PC-9 (cell line): ENCODE results near the gene B2M. TPM values are rescaled to one million over a fixed set of nuclear protein-coding genes. Genes with fewer than 3 reads are reported as not detected.

Source experiments
- BruUV-seq: library from RNA; stranded (reverse); fragments of 400-500 nt; replicated peaks from 2 replicates; lab custom pipeline; 2021; lab: Mats Ljungman, UMichigan
- CTCF ChIA-PET: fragments of 300-600 bp; sonication (Branson Sonifier 250); formaldehyde crosslinking; loops from one replicate; lab custom pipeline; 2022; ENCODE audit warnings: antibody characterized with exemption; lab: Charles Lee
- POLR2A ChIA-PET: fragments of 300-600 bp; sonication (Branson Sonifier 250); formaldehyde crosslinking; loops from one replicate; lab custom pipeline; 2022; ENCODE audit warnings: antibody characterized with exemption; ENCODE audit not compliant: unreplicated experiment; lab: Charles Lee
- DNase-seq, 2 experiments: peaks; one replicate each; pipeline versions ENCODE4 v3.0.0 to v3.0.0-alpha.2; 2015 to 2022; ENCODE audit warnings: mixed read lengths in 1 of 2
- H2AFZ ChIP-seq: fragments of 200-600 bp; sonication (generic); 2 replicates; pipeline ENCODE4 v1.8.1; 2017; ENCODE audit warnings: antibody characterized with exemption
- H3F3A ChIP-seq: fragments of 200-600 bp; sonication (generic); 2 replicates; pipeline ENCODE4 v1.8.1; 2017; ENCODE audit warnings: antibody characterized with exemption, mild to moderate bottlenecking, low read depth; ENCODE audit not compliant: insufficient read depth
- H3K27ac ChIP-seq: fragments of 200-600 bp; sonication (generic); 2 replicates; pipeline ENCODE4 v1.6.1; 2016; ENCODE audit warnings: mixed run types
- H3K27me3 ChIP-seq: fragments of 200-600 bp; sonication (generic); 2 replicates; pipeline ENCODE4 v1.6.1; 2016; ENCODE audit warnings: low read depth, mixed run types; ENCODE audit not compliant: insufficient read depth
- H3K36me3 ChIP-seq: fragments of 200-600 bp; sonication (generic); 2 replicates; pipeline ENCODE4 v1.6.1; 2016; ENCODE audit warnings: low read depth, mixed run types
- H3K4me1 ChIP-seq: fragments of 200-600 bp; sonication (generic); replicated peaks from 2 replicates; pipeline ENCODE4 v1.6.1; 2016; ENCODE audit warnings: mixed run types; ENCODE audit not compliant: insufficient read depth
- H3K4me2 ChIP-seq: fragments of 200-600 bp; sonication (generic); 2 replicates; pipeline ENCODE4 v1.6.1; 2017; ENCODE audit warnings: mixed run types
- H3K4me3 ChIP-seq: fragments of 200-600 bp; sonication (generic); 2 replicates; pipeline ENCODE4 v1.6.1; 2016; ENCODE audit warnings: mixed run types
- H3K79me2 ChIP-seq: fragments of 200-600 bp; sonication (generic); 2 replicates; pipeline ENCODE4 v1.6.1; 2017; ENCODE audit warnings: low read depth, mixed run types
- H3K9me2 ChIP-seq: fragments of 200-600 bp; sonication (generic); 2 replicates; pipeline ENCODE4 v1.8.1; 2017; ENCODE audit warnings: mild to moderate bottlenecking; ENCODE audit not compliant: insufficient read depth
- H3K9me3 ChIP-seq: fragments of 200-600 bp; sonication (generic); 2 replicates; pipeline ENCODE4 v1.8.1; 2016; ENCODE audit warnings: low read depth; ENCODE audit not compliant: insufficient read depth
- H4K20me1 ChIP-seq: fragments of 200-600 bp; sonication (generic); 2 replicates; pipeline ENCODE4 v1.8.1; 2017; ENCODE audit not compliant: insufficient read depth
- EZH2 ChIP-seq: fragments of 200-600 bp; sonication (generic); IDR thresholded peaks from 2 replicates; pipeline ENCODE4 v1.8.0; 2017; ENCODE audit warnings: antibody characterized with exemption, low read depth
- intact Hi-C: fragments of 100-400 bp; cut with micrococcal nuclease; formaldehyde crosslinking; loops from one replicate; pipeline ENCODE4 v1.10.0; 2022; ENCODE audit not compliant: unreplicated experiment
- total RNA-seq: library from RNA; stranded (reverse); gene quantifications from 2 replicates; pipeline ENCODE4 v1.2.3, GENCODE V29; 2021
- TF ChIP-seq, protein P1 (sequence below): fragments of 200-600 bp; sonication (generic); conservative IDR thresholded peaks from 2 replicates; pipeline ENCODE4 v1.6.1; 2017; ENCODE audit warnings: mixed run types, antibody characterized with exemption, mild to moderate bottlenecking, moderate library complexity

B2M gene
- total RNA-seq, 1 experiment from 2014 or later, result 685 TPM

GRCh38 chr15:44722011-44722410 lies 10.7 kb downstream of the B2M start:
- Histone ChIP-seq H3K4me1 (peaks cover 11% of the 10 kb centered on the region), H3K4me2 (no peak overlapping the region), H3K4me3 (no peak overlapping the region), H3F3A (peaks cover 16% of the 10 kb centered on the region), H4K20me1 (no peaks in the 10 kb centered on the region), H3K9me3 (no peaks in the 10 kb centered on the region), H3K36me3 (peaks cover 3% of the 10 kb centered on the region; the same call in 1 of the 2 replicates), H3K79me2 (no peaks in the 10 kb centered on the region), H3K27ac (no peak overlapping the region), H3K27me3 (no peaks in the 10 kb centered on the region), H2AFZ (no peak overlapping the region), H3K9me2 (no peaks in the 10 kb centered on the region)
- no TSS peak for BruUV-seq
- intact Hi-C loops, result no loop called here
- CTCF ChIA-PET, result no interaction called here
- DNase-seq, result no peak
- POLR2A ChIA-PET, result no interaction called here
- TF ChIP-seq EZH2, result no peak
- TF ChIP-seq, protein P1, sequence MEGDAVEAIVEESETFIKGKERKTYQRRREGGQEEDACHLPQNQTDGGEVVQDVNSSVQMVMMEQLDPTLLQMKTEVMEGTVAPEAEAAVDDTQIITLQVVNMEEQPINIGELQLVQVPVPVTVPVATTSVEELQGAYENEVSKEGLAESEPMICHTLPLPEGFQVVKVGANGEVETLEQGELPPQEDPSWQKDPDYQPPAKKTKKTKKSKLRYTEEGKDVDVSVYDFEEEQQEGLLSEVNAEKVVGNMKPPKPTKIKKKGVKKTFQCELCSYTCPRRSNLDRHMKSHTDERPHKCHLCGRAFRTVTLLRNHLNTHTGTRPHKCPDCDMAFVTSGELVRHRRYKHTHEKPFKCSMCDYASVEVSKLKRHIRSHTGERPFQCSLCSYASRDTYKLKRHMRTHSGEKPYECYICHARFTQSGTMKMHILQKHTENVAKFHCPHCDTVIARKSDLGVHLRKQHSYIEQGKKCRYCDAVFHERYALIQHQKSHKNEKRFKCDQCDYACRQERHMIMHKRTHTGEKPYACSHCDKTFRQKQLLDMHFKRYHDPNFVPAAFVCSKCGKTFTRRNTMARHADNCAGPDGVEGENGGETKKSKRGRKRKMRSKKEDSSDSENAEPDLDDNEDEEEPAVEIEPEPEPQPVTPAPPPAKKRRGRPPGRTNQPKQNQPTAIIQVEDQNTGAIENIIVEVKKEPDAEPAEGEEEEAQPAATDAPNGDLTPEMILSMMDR, result no peak

- no peaks in the 10 kb centered on the region for H3K36me3 ChIP-seq
- intact Hi-C loops, result loop anchor here (1.0 to 5.0 kb wide), 3 partner anchors 15 to 569 kb away; partner anchors contain the start of genes B2M and PATL2
- BruUV-seq, result TSS peak; percentile 42
- no peak for DNase-seq
- no peak overlapping the region for H2AFZ ChIP-seq
- H3K9me3 ChIP-seq, result no peaks in the 10 kb centered on the region
- no peaks in the 10 kb centered on the region for H3K27me3 ChIP-seq
- no peaks in the 10 kb centered on the region for H3K9me2 ChIP-seq
- ChIA-PET POLR2A (interaction anchor here (0.6 to 1.0 kb wide), 8 partner anchors 12 to 935 kb away, joined by 3 to 9 read pairs (median 4); partner anchors contain the start of gene SPG11), CTCF (interaction anchor here (0.9 to 1.0 kb wide), 2 partner anchors 15 to 63 kb away, joined by 3 to 5 read pairs; partner anchors contain the start of genes B2M, PATL2 and SPG11)
- peaks cover 12% of the 10 kb centered on the region for H3K79me2 ChIP-seq
- TF ChIP-seq, protein P1, result no peak
- no peak for TF ChIP-seq EZH2
- H3F3A ChIP-seq, result peaks cover 31% of the 10 kb centered on the region; the same call in 1 of the 2 replicates
- H4K20me1 ChIP-seq, result no peaks in the 10 kb centered on the region
- peak overlapping the region; percentile 91 for H3K27ac ChIP-seq
- H3K4me3 ChIP-seq, result no peak overlapping the region
- peak overlapping the region; percentile 94 for H3K4me2 ChIP-seq
- peaks cover 35% of the 10 kb centered on the region for H3K4me1 ChIP-seq
These were observed 14.8 kb downstream of the B2M start for GRCh38 chr15:44726136-44726535.

GRCh38 chr15:44726568-44727484 lies 15.5 kb downstream of the B2M start:
- POLR2A ChIA-PET, result interaction anchor here (0.6 to 1.0 kb wide), 8 partner anchors 13 to 743 kb away, joined by 3 to 6 read pairs (median 4); partner anchors contain the start of genes B2M and SPG11
- BruUV-seq, result TSS peak; percentile 89

More at GRCh38 chr15:44726568-44727484, 15.5 kb downstream of the B2M start:
- Histone ChIP-seq H3K4me2 (peak overlapping the region; percentile 94), H3K27me3 (no peaks in the 10 kb centered on the region), H3K9me3 (no peaks in the 10 kb centered on the region), H4K20me1 (no peaks in the 10 kb centered on the region), H3K79me2 (peaks cover 12% of the 10 kb centered on the region), H3K36me3 (no peaks in the 10 kb centered on the region), H3K27ac (peak overlapping the region; percentile 91), H3F3A (peaks cover 31% of the 10 kb centered on the region; the same call in 1 of the 2 replicates), H3K9me2 (no peaks in the 10 kb centered on the region), H3K4me3 (no peak overlapping the region), H3K4me1 (peaks cover 35% of the 10 kb centered on the region), H2AFZ (no peak overlapping the region)
- CTCF ChIA-PET, result interaction anchor here (0.7 to 1.0 kb wide), 3 partner anchors 14 to 63 kb away, joined by 3 to 5 read pairs (median 4); partner anchors contain the start of genes B2M, PATL2 and SPG11
- intact Hi-C loops, result loop anchor here (1.0 to 5.0 kb wide), 3 partner anchors 16 to 570 kb away; partner anchors contain the start of genes B2M and PATL2
- TF ChIP-seq, protein P1, result no peak
- TF ChIP-seq EZH2, result no peak
- peak; percentile 62 to 78 for DNase-seq
